ENCODE measurements around the gene NPEPL1. TPM values are rescaled to one million over a fixed set of nuclear protein-coding genes. Genes with fewer than 3 reads are reported as not detected.
A peak's percentile ranks its signal among the peaks of the same experiment; 100 is the strongest.

The NPEPL1 gene
- total and polyA plus RNA-seq, 8 donors = 15.3 to 134 (median 37.8) TPM

DNA sequence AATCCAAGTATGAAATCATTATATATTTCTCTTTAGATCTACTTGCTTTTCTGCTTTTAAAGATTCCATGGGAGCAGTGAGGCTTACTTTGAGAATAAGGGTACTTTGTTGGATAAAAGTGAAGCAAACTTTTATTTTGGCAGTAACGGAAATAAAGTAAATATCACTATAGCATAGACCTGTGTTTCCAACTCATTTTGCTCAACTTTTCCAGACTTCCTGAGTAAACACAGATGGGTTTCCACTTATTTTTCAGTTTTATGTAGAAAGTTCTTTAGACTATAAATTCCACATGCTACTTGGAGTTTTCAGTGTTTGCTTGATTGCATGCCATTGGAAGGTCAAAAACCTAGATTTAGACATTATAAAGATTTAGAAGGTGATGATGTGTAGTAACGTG, 35.3 kb upstream of the NPEPL1 start:
- H3K4me3 ChIP-seq = no peak overlapping the region
- no peaks in the 10 kb centered on the region for H3K27me3 ChIP-seq
- intact Hi-C loops (cut with DNase I; ENCODE audit: low total_unique reads) = no loop called here
- H3K4me1 ChIP-seq = peaks cover 26 to 77% (median 63%) of the 10 kb centered on the region in 4 donors
- 40 to 63% (median 49%) methylated on average over 2 of the region's 2 CpGs for WGBS, 5 donors
- DNase-seq = no peak
- no peak overlapping the region for H3K27ac ChIP-seq
- TF ChIP-seq, protein P1, sequence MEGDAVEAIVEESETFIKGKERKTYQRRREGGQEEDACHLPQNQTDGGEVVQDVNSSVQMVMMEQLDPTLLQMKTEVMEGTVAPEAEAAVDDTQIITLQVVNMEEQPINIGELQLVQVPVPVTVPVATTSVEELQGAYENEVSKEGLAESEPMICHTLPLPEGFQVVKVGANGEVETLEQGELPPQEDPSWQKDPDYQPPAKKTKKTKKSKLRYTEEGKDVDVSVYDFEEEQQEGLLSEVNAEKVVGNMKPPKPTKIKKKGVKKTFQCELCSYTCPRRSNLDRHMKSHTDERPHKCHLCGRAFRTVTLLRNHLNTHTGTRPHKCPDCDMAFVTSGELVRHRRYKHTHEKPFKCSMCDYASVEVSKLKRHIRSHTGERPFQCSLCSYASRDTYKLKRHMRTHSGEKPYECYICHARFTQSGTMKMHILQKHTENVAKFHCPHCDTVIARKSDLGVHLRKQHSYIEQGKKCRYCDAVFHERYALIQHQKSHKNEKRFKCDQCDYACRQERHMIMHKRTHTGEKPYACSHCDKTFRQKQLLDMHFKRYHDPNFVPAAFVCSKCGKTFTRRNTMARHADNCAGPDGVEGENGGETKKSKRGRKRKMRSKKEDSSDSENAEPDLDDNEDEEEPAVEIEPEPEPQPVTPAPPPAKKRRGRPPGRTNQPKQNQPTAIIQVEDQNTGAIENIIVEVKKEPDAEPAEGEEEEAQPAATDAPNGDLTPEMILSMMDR (IDR thresholded peaks at IDR 0.05) = no peak
- TF ChIP-seq POLR2AphosphoS5 (IDR thresholded peaks at IDR 0.05) (no peak), EP300 (IDR thresholded peaks at IDR 0.05) (no peak), POLR2A (IDR thresholded peaks at IDR 0.05) (no peak)
- peaks cover 6 to 22% (median 21%) of the 10 kb centered on the region in 4 donors for H3K36me3 ChIP-seq
- H3K9me3 ChIP-seq = no peaks in the 10 kb centered on the region

DNA sequence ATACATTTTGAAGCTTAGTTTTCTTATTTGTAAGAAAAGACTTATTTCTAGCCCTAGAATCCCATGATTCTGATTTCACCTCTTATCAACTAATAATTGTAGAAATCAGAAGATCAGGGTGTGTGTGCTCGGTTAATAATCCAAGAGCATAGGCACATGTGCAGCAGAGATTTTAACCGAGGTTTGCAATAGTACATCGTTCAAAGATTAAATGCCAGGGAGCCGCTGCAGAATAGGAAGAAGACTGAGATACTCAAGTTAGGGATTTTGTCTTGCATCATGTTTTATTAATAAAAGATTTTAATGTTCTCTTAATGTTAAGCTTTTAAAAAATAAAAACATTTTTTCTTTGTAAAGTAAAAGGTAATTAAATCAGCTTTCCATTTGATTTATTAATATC, 34.6 kb upstream of the NPEPL1 start:
- DNase-seq = no peak
- H3K27me3 ChIP-seq = no peaks in the 10 kb centered on the region
- H3K27ac ChIP-seq = no peak overlapping the region
- H3K4me3 ChIP-seq = no peak overlapping the region
- peaks cover 21 to 77% (median 60%) of the 10 kb centered on the region in 4 donors for H3K4me1 ChIP-seq
- 25 to 46% (median 33%) methylated on average over 4 of the region's 4 CpGs for WGBS, 5 donors
- TF ChIP-seq POLR2A (IDR thresholded peaks at IDR 0.05) (no peak), EP300 (IDR thresholded peaks at IDR 0.05) (no peak), POLR2AphosphoS5 (IDR thresholded peaks at IDR 0.05) (no peak)
- TF ChIP-seq, protein P1 (IDR thresholded peaks at IDR 0.05) = no peak
- no peaks in the 10 kb centered on the region for H3K9me3 ChIP-seq
- H3K36me3 ChIP-seq = peaks cover 6 to 29% (median 27%) of the 10 kb centered on the region in 4 donors
- intact Hi-C loops (cut with DNase I; ENCODE audit: low total_unique reads) = no loop called here

DNA sequence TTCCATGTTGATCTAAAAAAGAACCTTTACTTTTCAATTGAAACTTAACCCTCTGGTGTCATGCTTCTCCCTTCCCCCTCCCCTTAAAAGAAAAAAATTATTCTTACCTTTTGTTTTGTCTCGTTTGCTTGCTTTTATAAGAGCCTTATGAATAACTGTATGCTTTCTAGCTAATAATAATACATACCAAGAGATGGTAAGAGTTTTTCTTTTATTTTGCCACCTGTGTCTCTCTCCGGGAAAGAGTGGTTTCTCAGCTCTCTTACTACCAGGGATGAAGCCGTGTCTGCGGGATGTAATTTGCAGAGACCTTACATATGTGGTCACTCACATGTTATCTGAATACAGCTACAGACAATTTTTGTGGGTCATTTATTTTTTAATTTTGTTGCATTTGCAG, 33.8 kb upstream of the NPEPL1 start:
- 82 to 86% (median 82%) methylated on average over 4 of the region's 4 CpGs for WGBS, 5 donors
- intact Hi-C loops (cut with DNase I; ENCODE audit: low total_unique reads) = no loop called here
- no peaks in the 10 kb centered on the region for H3K27me3 ChIP-seq
- TF ChIP-seq, protein P1 (IDR thresholded peaks at IDR 0.05) = no peak
- no peak for TF ChIP-seq POLR2AphosphoS5 (IDR thresholded peaks at IDR 0.05)
- TF ChIP-seq EP300 (IDR thresholded peaks at IDR 0.05) = no peak
- no peak overlapping the region for H3K4me3 ChIP-seq
- peaks cover 16 to 73% (median 52%) of the 10 kb centered on the region in 4 donors for H3K4me1 ChIP-seq
- no peak overlapping the region for H3K27ac ChIP-seq
- H3K36me3 ChIP-seq = peaks cover 6 to 36% (median 33%) of the 10 kb centered on the region in 4 donors
- no peaks in the 10 kb centered on the region for H3K9me3 ChIP-seq
- DNase-seq = no peak

DNA sequence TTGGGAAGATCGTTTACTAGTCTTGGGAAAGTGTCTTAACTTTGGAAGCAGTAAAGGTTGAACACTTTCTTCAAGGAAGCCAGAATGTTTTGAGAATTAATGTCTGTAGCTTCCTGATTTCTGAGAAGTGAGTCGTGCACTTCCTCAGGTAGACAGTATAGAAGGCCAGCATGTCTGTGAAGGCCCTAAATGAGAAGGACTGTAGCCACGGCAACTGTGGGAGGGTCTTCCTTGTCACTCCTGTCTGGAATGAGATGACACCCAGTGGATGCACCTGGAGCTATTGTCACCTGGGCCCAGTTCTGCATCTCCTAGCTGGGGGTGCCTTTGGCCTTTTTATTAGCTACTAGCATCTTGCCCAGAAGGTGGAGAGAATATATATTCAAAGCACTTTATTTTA, 32.8 kb upstream of the NPEPL1 start:
- DNase-seq = no peak
- Histone ChIP-seq H3K4me1 (peaks cover 16 to 62% (median 42%) of the 10 kb centered on the region in 4 donors), H3K4me3 (no peak overlapping the region), H3K36me3 (peaks cover 6 to 43% (median 38%) of the 10 kb centered on the region in 4 donors), H3K27ac (peak overlapping the region in 3 of 5 donors; percentile 13 to 45 (median 28)), H3K9me3 (no peaks in the 10 kb centered on the region), H3K27me3 (no peaks in the 10 kb centered on the region)
- 52 to 70% (median 64%) methylated on average over 3 of the region's 3 CpGs for WGBS, 5 donors
- intact Hi-C loops (cut with DNase I; ENCODE audit: low total_unique reads) = no loop called here
- no peak for TF ChIP-seq EP300 (IDR thresholded peaks at IDR 0.05)
- TF ChIP-seq, protein P1 (IDR thresholded peaks at IDR 0.05) = no peak
- no peak for TF ChIP-seq POLR2A (IDR thresholded peaks at IDR 0.05)
- TF ChIP-seq POLR2AphosphoS5 (IDR thresholded peaks at IDR 0.05) = no peak
